ES-I3 (cell line): Measurements from ENCODE around the gene KDM2A.

Experiments used
- H3K36me3 ChIP-seq: 2 replicates; pipeline ENCODE4 v1.6.1; 2013; ENCODE audit warnings: mild to moderate bottlenecking, low read length, control low read depth, moderate library complexity; ENCODE audit not compliant: insufficient read depth
- H3K4me1 ChIP-seq: 2 replicates; pipeline ENCODE4 v1.6.1; 2013; ENCODE audit warnings: mild to moderate bottlenecking, control low read depth, low read length; ENCODE audit not compliant: insufficient read depth
- H3K9ac ChIP-seq: 2 replicates; pipeline ENCODE4 v1.6.1; 2013; ENCODE audit warnings: low read depth, mild to moderate bottlenecking, low read length, moderate library complexity
- H3K9me3 ChIP-seq: 2 replicates; pipeline ENCODE4 v1.6.1; 2013; ENCODE audit warnings: mild to moderate bottlenecking, low read length, moderate library complexity; ENCODE audit not compliant: control insufficient read depth, insufficient read depth

The KDM2A gene

DNA sequence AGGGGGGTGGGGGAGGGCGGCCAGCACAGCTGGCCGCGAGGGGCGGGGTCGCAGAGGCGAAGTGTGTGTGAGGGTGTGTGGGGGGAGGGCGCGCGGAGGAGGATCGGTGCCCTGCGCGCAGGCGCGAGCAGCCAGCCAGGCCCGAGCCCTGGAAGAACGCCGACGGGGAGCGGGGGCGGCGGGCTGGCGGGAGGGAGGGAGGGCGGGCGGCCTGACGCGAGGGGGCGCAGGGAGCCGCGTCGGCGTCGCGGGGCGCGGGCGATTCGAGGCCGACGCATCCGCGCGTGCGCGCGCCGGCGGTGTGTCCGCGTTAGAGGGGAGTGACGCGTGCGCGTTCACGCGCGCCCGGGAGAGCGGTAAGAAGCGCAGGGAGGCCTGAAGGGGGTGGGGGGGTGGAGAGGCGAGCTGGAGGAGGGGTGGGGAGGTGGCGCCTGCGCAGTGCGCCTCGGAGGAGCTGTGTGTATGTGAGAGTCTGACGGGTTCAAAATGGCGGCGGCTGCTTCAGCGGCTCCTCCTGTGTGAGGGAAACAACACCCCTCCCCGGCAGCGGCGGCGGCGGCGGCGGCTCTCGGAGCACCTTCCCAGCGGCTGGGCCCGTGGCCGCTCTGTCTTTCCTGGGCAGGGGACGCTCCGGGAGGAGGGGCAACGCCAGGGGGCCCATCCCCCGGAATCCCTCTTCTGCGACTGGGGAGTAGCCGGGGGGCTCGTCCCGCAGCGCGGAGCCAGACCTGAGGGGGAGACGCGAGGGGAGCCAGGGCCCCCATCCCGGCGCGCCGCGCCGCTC lies at the start of gene KDM2A:
Gene KDM2A, plus strand, starts transcription at position 463 of the 784 bp plus-strand sequence. CDS start 2,054 bp downstream, outside the sequence.
- no peaks in the 10 kb centered on the region for H3K36me3 ChIP-seq
- H3K4me1 ChIP-seq = peaks cover 13% of the 10 kb centered on the region
- H3K9ac ChIP-seq = peak within 1 kb of the TSS; percentile 99

DNA sequence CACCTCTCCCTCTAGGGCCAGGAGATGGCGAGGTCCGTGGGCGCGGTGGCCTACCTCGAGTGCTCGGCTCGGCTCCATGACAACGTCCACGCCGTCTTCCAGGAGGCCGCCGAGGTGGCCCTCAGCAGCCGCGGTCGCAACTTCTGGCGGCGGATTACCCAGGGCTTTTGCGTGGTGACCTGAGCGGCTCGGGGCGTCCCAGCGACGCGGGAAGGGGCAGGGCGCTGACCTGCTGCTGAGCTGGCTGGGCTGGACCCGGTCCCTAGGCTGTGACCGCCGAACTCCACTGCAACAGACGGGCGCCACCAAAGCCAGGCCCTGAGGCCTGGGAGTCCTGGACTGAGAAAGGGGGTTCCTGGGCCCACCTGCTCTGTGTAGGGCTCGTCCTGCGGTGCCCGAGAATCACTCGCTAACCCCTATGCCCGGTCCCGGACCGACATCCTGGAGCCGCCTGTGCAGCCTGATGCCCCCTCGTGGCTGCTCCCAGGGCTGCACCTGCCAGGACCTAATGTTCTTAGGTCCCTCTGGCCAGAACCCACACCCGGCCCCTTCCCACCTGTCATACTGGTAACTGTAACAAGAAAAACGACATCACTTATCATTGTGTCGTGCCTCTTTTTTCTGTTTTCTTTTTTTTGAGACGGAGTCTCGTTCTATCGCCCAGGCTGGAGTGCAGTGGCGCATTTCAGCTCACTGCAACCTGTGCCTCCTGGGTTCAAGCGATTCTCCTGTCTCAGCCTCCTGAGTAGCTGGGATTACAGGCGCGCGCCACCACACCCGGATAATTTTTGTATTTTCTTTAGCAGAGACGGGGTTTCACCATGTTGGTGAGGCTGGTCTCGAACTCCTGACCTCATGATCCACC lies 47.4 kb upstream of the KDM2A start:
- Histone ChIP-seq H3K9ac (peak overlapping the region; percentile 43; the same call in 1 of the 2 replicates), H3K9me3 (no peaks in the 10 kb centered on the region), H3K4me1 (no peaks in the 10 kb centered on the region), H3K36me3 (no peaks in the 10 kb centered on the region)

More for the DNA sequence above, at the start of gene KDM2A:
- no peaks in the 10 kb centered on the region for H3K9me3 ChIP-seq

DNA sequence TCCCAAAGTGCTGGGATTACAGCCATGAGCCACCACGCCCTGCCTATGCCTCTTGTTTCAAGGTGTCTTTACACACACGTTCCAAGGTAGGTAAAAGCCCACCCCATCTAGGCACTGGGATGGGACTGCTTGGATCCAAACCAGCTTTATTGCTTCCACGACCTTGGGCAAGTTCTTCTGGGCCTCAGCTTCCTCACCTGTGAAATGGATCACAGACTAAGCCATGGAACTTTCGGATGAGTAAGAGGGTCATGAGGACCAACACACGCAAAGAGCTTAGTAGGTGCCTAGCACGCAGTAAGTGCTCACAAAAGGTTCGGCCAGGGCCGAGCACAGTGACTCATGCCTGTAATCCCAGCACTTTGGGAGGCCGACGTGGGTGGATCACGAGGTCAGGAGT lies 46.8 kb upstream of the KDM2A start:
- H3K4me1 ChIP-seq = 0 out of 2 replicates have a peak, but pooled peaks cover 4% of the 10 kb centered on the region
- H3K9me3 ChIP-seq = no peaks in the 10 kb centered on the region
- H3K9ac ChIP-seq = no peak overlapping the region
- H3K36me3 ChIP-seq = no peaks in the 10 kb centered on the region

DNA sequence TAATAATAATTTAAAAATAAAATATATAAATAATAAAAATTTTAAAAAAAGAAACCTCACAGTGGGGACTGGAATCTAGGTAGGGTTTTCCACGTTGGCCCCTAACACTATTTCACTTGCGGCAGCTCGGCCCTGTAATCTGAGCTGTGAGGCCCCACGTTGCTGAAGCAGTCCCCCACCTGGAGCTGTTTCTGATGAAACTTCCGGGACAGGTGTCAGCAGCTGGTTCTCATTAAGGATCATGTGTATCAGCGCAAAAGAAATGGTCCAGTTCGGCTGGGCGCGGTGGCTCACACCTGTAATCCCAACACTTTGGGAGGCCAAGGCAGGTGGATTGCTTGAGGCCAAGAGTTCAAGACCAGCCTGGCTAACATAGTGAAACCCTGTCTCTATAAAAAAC lies 45.2 kb upstream of the KDM2A start:
- Histone ChIP-seq H3K9me3 (no peaks in the 10 kb centered on the region), H3K4me1 (peaks cover 14% of the 10 kb centered on the region; the same call in 1 of the 2 replicates), H3K9ac (no peak overlapping the region), H3K36me3 (no peaks in the 10 kb centered on the region)

DNA sequence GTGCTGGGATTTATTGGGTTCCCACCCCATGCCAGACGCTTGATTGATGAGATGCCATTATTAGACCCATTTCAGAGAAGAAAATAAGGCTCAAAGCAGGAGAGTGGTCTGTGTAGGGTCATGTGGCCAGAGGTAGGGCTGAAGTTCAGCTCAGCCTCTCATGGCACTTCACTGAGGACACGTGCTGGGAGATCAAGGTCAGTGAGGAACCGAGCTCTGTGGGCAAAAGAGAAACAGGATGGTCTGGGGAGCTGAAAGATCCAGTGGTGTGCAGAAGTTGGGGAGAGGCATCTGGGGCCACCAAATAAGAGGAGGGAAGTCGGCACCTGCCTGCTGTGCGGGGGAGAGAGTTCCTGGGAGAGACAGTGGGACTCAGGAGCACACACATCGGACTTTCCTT lies 42.9 kb upstream of the KDM2A start:
- H3K9ac ChIP-seq = no peak overlapping the region
- H3K9me3 ChIP-seq = no peaks in the 10 kb centered on the region
- peaks cover 14% of the 10 kb centered on the region; the same call in 1 of the 2 replicates for H3K4me1 ChIP-seq
- no peaks in the 10 kb centered on the region for H3K36me3 ChIP-seq

DNA sequence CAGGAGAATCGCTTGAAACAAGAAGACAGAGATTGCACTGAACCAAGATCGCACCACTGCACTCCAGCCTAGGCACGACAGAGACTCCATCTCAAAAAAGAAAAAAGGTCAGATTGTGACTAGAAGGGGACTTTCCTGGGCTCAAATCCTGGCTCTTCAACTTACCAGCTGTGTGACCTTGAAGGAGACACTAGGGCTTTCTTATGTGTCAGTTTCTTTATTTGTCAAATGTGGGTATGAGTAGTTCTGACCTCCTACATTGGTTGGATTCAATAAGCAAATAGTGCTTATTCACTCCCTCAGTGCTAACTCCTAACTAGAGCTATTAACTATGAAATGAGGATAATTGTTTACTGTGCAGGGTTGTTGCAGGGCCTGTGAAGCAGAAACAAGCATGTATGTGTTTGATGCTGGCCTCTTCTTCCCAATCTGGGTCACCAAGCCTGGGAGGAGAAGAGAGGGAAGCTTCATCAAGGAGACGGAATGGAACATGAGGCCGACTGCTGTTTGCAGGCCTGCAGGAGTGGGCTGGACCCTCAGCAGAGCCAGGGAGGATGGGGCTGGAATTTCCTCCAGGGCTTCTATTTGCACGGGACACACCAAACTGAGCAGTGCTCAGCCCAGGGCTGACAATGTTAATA lies 39.9 kb upstream of the KDM2A start:
- Histone ChIP-seq H3K4me1 (peaks cover 14% of the 10 kb centered on the region; the same call in 1 of the 2 replicates), H3K9ac (no peak overlapping the region), H3K9me3 (no peaks in the 10 kb centered on the region), H3K36me3 (no peaks in the 10 kb centered on the region)

DNA sequence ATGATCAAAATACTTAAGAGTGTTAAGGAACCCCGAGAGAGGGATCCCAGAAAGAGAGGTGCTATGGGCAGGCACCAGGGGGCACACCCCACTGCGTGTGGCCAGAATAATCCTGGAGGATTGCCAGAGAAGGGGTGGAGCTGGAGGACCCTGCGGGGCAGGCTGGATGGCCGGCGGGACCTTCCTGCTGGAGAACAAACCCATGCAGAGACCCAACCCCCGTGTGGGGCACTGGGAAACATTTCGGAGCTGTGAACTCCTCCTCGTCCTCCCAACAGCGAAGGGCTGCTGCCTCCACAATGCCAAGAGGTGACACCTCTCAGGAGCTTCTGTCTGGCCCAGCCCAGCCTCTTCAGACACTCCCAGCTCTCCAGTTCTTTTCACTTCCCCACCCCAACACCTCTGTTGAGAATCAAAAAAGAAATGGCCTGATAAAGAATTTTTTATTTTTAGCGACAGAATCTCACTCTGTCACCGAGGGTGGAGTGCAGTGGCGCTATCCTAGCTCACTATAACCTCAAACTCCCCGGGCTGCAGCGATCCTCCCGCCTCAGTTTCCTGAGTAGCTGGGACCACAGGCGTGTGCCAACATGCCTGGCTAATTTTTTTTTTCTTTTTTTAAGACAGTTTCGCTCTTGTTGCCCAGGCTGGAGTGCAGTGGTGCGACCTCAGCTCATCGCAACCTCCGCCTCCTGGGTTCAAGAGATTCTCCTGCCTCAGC lies 36.8 kb upstream of the KDM2A start:
- Histone ChIP-seq H3K9me3 (no peaks in the 10 kb centered on the region), H3K36me3 (no peaks in the 10 kb centered on the region), H3K4me1 (peaks cover 11% of the 10 kb centered on the region; the same call in 1 of the 2 replicates), H3K9ac (peak overlapping the region; percentile 29; the same call in 1 of the 2 replicates)

DNA sequence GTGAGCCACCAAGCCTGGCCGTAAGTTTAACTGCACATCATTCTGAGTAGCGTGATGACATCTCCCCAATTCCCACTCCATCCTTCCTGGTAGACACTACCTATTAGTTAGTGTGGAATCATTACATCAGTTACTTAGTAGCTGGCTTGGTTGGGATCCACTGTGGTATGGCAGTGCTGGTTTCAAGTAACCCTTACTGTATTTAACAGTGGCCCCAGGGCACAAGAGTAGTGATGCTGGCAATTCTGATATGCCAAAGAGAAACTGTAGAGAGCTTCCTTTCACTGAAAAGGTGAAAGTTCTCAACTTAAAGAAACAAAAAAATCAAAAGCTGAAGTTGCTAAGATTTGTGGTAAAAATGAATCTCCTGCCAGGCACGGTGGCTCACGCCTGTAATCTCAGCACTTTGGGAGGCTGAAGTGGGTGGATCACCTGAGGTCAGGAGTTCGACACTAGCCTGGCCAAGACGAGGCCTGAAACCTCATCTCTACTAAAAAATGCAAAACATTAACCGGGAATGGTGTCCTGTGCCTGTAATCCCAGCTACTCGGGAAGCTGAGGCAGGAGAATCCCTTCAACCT lies 35.2 kb upstream of the KDM2A start:
- H3K9ac ChIP-seq = no peak overlapping the region
- H3K36me3 ChIP-seq = no peaks in the 10 kb centered on the region
- H3K4me1 ChIP-seq = no peaks in the 10 kb centered on the region; the same call in 1 of the 2 replicates
- H3K9me3 ChIP-seq = no peaks in the 10 kb centered on the region

DNA sequence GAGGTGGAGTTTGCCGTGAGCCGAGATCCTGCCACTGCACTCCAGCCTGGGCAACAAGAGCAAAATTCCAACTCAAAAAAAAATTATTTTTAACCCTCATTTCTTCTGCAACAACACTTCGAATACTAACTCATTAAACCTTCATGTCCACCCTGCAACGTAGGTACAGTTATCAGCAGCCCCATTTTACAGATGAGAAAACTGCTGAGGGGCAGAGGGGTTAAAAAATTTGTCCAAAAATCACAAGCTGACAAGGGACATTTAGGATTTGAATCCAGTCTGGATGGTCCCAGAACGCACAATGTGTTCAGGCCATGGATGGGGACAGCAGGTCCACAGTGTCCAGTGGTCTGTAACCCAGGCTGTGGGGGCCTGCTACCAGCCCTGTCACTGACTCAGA lies 33.4 kb upstream of the KDM2A start:
- H3K9me3 ChIP-seq = no peaks in the 10 kb centered on the region
- H3K9ac ChIP-seq = no peak overlapping the region
- H3K4me1 ChIP-seq = no peaks in the 10 kb centered on the region
- no peaks in the 10 kb centered on the region for H3K36me3 ChIP-seq

DNA sequence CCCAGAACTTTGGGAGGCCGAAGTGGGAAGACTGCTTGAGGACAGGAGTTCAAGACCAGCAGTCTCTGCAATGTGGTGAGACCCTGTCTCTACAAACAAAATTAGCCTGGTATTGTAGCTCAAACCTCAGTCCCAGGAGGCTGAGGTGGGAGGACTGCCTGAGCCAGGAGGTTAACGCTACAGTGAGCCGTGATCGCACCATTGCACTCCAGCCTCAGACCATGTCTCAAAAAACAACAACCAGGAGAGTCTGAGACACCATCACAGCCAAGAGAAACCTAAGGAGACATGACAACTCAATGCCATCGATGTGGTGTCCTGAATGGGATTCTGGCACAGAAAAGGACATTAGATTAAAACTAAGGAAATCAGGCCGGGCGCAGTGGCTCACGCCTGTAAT lies 28.3 kb upstream of the KDM2A start:
- Histone ChIP-seq H3K9ac (no peak overlapping the region), H3K9me3 (no peaks in the 10 kb centered on the region), H3K36me3 (no peaks in the 10 kb centered on the region), H3K4me1 (no peaks in the 10 kb centered on the region)

DNA sequence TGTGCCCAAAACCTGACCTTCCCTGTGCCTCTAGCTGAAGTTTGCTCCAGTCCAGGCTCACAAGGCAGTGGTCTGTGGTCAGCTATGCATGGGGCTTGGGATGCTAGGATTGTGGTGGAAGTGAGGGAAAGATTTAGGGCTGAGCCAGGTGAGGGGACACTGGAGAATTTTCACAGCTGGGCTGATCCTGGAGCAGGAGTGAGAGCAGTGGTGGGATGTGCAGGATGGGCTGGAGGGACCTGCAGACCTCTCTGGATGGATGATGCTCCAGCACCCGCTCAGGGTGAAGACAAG lies 23.9 kb upstream of the KDM2A start:
- Histone ChIP-seq H3K9ac (no peak overlapping the region), H3K4me1 (no peaks in the 10 kb centered on the region), H3K9me3 (no peaks in the 10 kb centered on the region), H3K36me3 (no peaks in the 10 kb centered on the region)

DNA sequence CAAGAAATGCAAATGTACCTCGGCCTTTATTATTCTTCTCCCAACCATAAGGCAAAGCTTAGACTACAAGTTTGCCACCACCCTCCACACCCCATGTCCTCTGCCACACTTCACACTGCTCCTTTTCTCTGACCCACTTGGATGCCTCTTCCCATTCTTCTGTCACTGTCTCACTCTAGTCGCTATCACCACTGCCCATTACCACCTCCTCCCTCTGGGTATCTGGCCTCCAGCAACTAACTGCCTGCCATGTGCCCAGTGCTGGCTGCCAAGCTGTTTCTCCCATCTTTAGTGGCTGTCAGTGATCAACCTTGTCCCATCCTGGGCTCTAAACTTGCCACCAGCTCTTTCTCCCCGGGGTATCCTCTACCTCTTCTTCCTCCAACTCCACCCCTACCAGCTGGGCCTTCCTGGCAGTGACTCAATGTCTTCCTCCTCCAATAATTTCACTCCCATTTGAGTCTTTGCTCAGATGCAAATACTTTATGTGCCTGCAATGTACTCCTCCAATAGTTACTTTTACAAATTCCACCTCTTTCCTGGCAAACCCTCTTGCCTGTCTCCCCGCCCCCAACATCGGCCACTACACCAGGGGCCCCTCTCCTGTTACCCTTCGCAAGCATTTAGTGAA lies 20.1 kb upstream of the KDM2A start:
- Histone ChIP-seq H3K4me1 (peaks cover 4% of the 10 kb centered on the region; the same call in 1 of the 2 replicates), H3K36me3 (no peaks in the 10 kb centered on the region), H3K9me3 (no peaks in the 10 kb centered on the region), H3K9ac (no peak overlapping the region)

DNA sequence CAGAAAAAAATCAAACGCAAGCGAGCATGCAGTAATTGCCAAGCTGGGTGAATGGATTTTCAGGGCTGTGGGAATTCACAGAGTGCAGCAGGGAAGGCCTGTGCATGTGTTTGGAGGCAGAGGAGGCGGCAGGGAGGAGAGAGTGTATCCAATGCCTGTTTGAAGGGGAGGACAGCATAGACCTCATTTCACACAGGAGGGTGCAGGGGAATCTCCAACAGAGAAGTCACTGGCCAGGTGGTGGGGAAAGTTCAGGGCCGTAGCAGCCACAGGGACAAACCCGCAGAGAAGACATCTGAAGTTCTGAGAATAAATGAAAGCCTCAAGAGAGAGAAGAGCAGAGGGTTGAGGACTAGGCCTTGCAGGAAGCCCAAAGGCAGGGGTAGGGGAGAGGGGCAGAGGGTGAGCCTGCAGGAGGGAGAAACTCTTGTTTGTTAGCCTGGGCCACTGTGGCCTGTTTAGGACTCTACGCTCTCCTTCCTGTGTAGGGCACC lies 19.2 kb upstream of the KDM2A start:
- Histone ChIP-seq H3K36me3 (no peaks in the 10 kb centered on the region), H3K4me1 (peaks cover 6% of the 10 kb centered on the region; the same call in 1 of the 2 replicates), H3K9ac (no peak overlapping the region), H3K9me3 (no peaks in the 10 kb centered on the region)
